Stimulated activated naive CD4-positive, alpha-beta T cell (primary cell): Measurements from ENCODE around the gene CACNB4.

Source experiments
- DNase-seq, 6 experiments: peaks; one replicate each; lab custom pipeline; 2025; lab: John Stamatoyannopoulos, UW

Gene CACNB4

DNA sequence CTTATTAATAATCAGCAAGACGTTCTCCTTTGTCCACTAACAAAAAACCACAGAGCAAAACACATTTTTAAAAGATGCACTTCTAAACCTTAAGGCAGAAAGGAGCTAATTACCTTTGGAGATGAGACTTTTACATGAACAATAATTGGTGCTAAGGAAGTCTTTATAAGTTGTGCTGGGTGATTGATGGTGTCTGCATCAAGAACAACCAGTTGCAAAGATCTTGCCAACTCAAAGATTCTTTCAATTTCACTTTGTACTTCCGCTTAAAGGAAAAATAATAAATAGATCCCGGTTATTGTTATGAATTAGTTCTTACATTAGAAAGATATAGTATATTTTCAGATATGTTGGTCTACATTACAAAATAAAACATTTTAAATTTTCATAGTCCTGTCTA lies 243.7 kb downstream of the CACNB4 start:
- DNase-seq, result no peak

DNA sequence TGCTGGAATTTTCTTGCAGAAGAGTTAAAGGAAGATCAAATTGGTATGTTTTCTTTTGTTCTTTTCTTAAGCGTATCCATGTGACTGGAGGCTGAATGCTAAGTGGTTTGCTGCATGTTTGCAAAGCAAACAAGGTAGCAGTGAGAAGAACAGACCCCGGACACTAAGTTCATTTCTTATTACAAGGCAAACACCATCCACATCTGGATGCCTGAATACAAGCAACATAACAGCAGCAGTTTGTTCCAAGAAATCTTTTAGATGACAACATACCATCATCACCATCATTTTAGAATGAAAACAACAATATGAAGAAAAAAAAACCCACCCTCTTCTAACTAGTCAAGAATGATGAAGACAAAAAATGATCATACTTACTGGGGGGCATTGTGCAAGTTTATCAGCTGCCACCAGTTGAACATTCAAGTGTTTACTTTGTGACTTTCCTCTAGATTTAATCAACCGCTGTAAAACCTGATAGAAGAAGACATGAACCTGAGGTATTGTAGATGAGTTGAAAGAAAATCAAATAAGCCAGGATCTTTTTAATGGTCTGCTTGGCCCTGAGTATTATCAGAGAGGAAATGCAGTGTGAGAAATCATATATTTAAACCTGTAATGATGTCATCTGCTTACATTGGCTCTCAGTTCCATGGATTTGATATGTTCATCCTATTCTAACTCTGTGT lies 245.6 kb downstream of the CACNB4 start:
- DNase-seq, result no peak

DNA sequence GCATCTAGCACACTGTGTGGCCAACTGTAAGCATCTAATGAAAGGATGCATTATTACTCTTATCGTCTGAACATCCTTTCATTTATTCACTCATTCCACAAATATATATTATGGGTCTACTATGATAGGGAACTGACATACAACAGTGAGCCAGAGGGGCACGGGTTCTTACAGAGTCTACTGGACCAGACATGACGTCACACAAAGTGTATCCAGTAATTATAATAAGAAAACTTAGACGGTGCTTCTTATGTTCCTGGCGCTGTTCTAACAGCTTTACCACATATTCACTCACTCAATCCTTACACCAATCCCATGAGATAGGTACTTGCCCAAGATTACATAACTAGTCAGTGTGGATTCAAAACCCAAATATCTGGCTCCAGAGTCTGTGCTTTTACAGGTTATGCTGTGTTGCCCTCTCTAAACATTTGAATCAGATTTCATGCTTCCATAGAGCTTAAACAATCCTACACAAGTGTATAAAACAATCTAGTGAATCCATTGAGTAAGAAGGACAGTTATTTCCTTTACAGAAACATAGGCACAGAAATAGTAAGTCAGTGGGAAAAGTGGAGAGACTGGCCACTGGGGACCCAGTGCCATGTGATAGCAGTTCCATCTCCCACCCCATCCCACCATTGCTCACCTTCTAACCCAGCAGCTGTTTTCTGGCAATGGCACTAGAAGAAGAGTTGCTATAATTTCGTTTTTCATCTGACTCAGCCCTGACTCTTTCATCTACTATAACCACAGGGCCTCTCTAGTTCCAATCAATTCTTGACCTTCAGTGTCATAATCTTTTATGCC lies 246.4 kb downstream of the CACNB4 start:
- DNase-seq, result no peak

DNA sequence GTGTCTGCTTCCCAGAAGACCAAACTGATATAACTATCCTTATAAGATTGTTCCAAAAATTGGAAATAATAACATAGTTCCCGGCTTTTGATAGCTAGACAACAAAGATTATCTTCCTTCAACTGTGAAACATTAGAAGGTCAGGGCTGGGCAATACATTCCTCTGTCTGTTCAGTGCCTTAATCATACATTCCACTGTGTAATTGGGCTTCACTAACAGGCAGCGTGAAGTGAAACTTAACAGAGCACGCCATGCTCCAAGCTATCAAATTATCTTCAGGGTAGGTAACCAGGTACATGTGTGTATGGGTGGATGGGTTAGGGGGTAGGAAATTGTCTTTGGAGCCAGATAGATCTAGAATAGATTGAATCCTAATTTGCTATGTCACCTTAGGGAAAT lies 247.1 kb downstream of the CACNB4 start:
- no peak for DNase-seq

DNA sequence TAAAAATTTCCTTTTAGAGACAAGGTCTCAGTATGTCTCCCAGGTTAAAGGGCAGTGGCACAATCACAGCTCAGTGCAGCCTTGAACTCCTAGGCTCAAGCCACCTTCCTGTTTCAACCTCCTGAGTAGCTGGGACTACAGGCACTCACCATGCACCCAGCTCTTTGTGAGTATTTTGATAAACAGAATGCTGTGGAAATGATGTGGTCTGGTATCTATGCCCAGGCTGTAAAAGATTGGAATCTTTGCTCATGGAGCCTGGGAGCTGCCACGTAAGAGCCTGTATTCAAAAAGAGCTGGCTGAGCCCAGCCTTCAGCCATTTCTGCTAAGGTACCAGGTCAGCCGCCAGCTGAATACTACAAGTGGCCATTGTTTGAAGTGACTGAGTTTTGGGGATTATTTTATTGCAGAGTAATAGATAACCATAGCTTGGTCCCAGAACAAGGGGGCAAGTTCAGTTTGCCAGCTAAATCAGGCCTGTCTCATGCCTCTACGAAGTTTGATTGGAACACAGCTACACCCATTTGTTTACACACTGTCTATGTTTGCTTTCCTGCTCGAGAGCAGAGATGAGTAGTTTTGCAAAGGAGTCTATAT lies 249.3 kb downstream of the CACNB4 start:
- DNase-seq, result no peak

DNA sequence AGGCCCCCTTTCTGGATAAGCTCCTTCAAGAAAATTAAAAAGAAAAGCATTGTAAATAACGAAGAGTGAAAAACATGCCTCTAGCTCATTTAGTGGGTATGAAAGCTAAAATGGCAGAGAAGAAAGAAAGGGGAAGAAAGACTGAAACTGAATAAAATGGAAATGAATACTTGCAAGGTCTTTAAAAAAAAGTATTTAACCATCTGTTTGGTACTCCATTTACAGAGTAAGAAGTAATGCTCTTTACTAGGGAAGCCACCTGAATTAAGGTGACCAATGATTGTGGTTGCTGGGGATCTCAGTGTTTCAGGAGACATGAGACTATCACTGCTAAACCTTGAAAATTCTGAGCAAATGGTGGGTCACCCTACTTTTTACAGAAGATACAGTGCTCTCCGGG lies 253.0 kb downstream of the CACNB4 start:
- no peak for DNase-seq

DNA sequence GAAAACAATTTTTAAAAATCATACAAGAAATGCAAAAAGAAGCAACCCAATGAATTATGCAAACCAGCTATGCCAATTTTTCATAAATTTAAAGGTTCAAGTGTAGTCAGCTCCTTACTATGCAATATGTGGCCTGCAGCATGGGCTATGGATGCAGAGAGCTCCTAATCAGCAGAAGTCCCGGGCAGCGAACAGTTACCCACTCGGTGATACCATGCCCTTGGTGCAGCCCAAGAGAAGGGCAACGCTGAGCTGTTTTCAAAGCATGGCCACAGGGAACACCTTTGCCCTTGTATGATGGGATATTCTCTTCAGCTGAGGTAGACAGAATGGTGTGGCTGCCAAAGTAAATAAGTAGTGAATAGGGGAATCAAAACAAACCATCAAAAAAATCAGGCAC lies 253.4 kb downstream of the CACNB4 start:
- DNase-seq, result no peak

DNA sequence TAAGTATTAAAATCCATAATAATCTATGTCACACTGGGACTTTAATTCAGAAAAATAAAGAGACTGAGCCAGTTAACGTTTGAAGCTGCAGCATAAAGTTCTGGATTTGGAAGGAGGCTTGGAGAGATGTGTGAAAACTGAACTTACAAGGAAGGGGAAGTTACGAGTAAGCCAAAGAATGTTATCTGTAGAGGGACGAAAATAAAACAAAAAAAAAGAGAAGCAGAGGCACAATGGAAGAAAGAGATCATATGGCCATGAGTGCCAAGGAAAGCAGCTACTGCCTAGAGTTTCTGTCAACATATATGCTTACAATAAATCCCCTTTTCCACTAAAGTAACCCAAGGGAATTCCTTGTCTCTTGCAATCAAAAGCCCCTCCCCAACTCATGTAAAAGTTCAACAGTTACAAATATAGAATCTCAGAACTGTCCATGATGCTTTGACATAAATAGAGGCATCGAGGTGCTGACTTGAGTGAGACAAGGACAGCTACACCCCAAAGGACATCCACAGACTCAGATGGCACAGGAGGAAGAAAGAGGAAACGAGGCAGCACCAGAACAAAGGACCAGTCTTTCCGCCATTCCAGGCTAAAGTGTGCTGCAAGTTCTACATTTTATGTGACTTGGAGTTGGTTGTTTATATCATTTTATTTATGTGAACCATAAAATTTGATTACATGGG lies 254.5 kb downstream of the CACNB4 start:
- DNase-seq, result no peak

DNA sequence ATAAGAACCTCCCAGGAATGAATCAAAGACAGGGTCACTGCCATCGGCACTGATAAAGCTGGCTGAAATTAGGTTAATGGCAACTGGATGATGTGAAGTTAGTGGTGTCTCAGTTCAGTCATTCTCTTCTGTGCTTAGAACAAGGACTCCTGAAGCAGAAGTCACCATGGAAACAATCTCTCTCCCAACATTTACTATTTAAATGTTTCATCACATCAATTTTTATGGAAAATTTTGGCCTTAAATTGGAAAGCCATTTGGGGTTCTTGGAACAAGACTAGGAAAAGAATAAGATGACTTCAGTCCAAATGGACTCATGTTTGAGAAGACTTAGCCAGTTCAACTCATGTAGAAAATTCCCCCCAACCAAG lies 255.2 kb downstream of the CACNB4 start:
- no peak for DNase-seq

DNA sequence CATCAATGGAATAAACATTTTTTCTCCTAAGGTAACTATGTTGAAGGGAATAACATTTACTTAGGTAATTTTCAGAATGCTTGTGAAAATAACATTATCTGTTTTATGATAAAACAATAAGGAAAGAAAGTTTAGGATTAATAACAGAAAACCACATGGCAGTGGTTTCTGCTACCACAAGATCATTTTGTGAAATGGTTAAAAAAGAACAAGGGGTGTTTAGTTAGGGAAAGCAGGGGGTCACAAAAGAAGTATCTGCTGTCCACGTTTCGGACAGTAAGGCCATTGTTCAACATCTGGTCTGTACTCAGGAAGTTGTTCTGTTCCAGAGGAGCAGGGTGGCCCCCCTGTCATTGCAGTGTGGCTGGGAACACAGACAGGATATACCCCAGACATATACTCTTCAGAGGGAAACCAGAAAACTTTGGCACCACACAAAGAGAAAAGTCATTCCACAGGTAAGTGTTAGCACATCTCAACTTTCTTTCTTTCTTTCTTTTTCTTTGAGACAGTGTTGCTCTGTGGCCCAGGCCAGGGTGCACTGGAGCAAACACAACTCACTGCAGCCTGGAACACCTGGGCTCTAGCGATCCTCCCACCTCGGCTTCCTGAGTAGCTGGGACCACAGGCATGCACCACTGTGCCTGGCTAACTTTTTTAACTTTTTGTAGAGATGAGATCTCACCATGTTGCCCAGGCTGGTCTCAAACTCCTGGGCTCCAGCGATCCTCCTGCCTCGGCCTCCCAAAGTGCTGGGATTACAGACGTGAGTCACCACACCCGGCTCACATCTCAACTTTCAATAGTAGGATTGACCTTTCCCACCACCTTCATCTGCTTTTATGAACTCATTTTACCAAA lies 255.8 kb downstream of the CACNB4 start:
- DNase-seq, result no peak

DNA sequence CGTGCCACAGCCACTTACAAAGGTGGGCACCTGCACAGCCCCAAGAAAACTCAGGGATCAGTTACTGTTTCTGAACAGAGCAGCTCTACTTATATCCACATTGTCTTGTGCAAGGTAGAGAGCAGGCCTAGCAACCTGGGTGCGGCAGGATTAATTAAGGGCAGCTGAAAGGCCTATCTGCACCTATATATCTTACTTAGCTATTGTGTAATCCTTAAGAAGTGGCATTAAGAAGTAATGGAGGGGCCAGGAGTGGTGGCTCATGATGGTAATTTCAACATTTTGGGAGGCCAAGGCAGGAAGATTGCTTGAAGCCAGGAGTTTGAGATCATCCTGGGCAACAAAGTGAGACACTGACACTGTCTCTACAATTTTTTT lies 257.8 kb downstream of the CACNB4 start:
- DNase-seq, result no peak

DNA sequence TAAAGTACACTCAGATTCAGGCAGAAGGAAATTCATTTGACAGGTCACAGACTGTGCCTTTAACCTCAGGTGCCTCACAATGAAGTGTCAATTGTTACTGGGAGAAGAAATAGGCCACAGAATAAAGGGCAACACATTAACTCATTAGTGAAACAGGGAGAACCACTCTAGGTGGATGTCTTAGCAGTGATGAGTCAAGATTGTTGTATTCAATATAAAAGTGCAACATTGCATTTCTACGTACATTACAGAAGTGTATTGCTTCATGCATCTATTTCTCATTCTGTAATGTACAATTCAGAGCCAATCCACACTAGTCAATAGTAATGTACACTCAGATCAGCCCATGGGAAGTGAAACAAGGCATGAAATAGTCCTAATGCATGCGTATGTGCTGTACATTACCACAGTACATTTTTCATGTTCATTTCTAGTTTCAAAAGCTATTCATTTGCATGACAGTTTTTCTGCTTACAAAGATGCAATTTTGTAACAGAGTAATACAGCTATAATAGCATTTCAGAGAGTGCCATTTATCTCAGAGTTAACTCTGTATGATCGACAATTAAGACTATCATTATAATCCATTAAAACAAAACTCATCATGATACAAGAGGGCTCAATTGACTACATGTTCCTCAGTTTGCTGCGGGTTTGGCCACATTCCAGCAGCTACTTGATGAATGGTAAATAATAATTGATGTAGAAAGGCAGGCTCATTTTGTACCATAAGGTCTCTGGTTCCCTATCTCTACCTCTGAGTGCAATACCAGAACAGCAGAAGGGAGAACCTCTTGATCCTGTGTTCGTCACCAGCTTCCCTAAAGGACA lies 258.4 kb downstream of the CACNB4 start:
- DNase-seq, result no peak

DNA sequence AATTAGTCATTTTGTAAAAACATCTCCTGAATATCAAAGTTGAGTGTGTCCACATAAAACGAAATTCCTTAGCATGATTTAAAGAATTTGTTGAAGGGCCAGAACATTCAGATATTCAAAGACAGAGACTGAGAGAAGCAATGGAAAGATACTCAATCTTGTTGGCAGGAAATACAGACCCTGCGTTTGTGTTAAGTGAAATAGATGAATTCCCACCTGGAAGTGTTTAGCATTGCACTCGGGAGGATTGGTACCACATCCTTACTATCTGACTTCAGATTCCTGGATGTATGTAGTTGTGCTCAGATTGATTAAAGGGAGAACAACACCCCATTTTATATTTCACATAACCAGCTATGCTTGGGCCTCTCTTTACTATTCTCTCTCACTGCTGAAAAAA lies 260.9 kb downstream of the CACNB4 start:
- DNase-seq, result no peak

DNA sequence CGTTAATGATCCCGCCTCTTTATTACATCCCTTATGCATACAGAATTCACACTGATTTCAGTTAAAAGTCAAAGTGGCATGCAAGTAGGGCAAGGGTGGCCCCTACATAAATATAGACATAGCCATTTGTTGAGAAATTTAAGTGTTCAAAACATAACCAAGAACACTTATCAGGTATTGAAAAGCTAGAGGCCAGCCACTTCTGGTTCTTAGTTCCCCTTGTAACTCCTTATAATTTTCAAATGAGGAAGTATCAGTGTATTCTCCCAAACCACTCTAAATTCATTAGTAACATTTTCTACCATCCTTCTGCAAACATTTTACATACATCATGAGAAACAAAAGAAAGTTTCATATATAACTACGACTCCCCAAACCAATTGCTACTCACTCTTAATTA lies 264.9 kb downstream of the CACNB4 start:
- DNase-seq, result no peak

DNA sequence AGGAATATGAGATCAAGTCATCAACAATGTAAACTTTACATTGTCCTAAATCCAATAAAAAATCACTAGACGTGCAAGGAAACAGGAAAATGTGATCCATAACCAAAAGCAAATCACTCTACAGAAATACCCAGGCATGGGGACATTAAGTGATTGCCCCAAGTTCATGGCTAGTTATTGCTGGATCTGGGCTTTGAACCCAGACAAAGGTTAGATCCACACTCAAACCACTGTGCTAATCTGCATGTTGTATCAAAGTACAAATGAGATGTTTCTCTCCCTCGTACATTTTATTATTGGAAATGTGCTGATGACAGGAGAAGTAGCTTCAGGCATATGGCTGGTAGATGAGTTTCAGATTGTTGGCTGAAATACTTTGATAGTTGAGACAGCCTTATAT lies 267.9 kb downstream of the CACNB4 start:
- DNase-seq, result no peak

DNA sequence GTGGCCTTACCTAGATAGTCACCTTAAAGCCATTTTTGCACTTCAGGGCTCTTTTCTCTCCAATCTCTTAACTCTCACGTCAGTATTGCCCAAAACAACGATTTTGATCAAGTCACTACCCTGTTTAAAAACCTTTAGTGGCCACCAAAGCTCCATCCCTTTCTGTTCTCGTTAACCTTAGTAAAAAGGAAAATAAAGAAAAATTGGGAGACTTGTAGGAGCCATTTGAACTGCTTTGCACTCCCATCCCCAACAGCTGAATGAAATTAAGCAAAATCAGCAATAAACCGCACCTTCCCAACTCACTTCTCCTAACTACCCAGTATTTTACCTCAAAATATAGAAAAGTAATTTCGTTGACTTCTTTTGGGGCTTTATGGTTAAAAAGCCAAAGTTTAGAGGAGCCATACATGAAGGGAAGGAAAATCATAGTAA lies 269.9 kb downstream of the CACNB4 start:
- DNase-seq, result no peak

DNA sequence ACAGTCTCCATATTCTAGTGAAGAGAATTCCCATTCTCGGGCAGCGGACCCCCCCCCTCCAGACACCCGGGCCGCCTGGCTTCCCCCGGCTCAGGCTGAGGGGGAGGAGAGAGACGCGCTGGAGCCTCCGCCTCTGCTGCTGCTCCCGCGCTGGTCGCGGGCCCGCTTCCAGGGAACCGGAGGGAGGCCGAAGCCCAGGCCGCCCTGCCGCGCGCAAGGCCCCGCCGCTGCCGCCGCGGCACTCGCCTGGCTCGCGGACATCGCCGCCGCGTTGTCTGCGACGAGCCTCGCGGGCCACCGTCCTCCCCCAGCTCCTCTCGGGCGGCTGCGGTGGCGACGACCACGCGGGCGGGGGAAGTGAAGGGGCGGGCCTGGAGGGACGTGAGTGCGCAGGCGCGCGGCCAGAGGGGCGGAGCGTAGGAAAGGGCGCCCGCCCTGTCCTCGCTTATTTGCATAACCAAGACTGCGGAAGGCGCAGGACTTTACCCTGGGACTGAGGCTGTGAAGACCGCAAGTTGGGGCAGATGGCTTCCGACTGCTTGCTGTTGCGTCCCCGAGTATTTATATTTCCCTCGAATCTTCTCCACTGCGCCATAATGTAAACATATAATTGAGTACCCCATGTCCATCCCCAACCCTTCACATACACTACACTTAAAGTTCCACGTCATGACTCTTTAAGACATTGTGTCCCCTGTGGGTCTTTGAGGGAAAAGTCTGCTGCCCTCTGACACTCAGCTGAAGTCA lies 270.5 kb downstream of the CACNB4 start, which contains the start of gene ARL5A:
Gene ARL5A (minus strand): TSS at position 279 of the 747 bp plus-strand sequence. CDS start 245 bp downstream, at position 34.
- peak; percentile 89 to 96 (median 90) for DNase-seq

DNA sequence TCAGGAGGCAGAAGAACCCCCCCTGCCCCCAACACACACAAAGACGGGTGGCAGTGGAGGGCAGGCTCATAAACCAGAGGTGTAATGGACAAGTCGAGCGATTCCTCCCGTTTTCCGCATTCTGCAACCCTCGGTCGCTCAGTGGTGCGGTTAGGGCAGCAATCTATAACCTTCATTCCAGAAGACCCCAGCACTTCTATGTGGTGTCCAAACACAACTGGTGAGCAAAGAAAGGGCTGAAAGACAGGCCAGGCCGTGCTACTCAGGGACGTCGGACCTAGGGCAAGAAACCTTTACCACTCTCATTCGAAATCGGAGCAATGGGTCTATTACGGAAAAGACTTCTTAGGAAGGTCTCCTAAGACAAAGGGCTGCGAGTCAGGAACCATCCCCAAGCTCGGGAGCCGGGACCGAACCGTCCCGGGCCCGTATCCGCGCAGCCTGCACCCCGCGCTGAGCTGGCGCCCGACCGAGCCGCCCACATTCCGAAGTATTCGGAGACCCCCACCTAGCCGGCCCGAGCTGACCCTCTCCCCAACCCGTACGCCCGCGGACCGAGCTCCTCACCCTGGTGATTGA lies 271.2 kb downstream of the CACNB4 start:
- peak in 1 of 6 experiments; percentile 24 for DNase-seq

DNA sequence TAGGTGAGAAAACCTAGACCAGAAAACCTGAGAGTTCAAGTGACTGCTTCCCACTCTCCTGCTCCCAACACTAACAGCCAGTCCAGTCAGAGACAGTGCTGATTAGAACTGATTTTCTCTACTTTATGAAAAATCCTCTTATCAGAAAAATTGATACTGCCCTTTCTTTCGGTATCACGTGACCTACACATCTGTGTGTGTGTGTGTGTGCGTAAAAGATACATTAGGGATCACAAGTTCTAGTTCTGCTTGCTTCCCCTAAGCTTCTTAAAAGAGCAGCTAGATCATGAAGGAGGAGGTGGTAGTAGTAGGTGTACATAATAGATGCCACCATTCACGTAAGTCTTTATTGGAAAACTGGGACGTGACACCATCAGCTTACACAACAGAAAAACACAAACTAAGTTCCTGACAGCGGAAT lies 272.1 kb downstream of the CACNB4 start:
- peak in 1 of 6 experiments; percentile 7 for DNase-seq

DNA sequence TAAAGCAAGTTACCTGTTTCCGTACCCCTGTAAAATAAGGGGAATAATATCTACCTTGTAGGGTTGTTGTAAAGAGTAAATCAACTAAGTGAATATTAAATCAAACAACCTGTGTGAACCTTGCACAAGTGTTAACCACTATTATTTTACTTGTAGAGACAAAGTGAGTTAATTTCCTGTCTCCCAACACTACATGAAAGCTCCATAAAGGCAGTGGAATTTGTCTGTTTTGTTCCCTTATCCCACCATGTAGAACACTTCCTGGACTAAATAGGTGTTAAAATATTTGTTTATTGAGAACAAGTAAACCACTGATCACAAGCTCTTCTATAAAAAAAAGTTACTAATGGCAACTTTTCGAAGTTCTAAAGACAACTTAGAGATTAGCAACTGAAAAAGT lies 274.0 kb downstream of the CACNB4 start:
- DNase-seq, result no peak
